G401.6 (cell line): ENCODE results near the gene TEKTIP1.
"Not testable (repeated sequence)": the region's sequence is repeated elsewhere in the genome, so short reads cannot be mapped to it uniquely, and the experiment has no call there.

Experiments
- FAIRE-seq: peaks from 2 replicates; lab custom pipeline; 2012; peaks lifted over from hg19 to GRCh38; lab: Jason Lieb, UNC

The TEKTIP1 gene

DNA sequence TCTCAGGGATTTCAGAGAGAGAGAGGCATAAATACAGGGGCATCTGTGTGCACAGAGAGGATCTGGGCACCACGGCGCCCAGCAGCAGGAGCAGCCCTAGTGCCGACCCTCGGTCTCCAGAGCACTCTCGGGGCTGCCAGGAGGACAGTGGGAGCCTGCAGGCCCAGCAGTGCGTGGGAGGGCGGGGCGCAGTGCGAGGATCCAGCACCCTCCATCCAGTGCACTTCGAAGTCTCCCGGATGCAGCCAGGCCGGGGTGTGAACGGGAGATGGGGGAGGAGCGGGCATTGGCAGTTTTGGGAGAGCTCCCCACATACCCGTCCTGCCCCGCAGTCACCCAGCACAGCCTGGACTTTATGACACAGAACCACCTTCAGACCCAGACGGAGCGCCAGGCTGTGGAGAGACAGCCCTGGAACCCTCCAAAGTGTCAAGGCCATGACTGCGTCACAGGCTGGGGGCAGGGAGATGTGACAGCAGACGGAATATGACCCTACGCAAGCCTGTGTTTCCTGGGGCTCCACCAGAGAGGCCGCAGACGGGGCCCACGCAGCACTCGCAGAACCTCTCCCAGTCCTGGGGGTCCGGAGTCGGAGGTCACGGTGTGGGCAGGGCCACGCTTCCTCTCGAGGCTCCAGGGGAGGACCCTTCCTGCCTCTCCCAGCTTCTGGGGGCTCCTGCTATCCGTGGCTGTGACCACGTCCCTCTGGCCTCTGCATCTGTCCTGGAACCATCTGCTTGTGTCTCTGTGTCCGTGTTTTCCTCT is 14.7 kb upstream of the TEKTIP1 start:
- FAIRE-seq, result no peak

DNA sequence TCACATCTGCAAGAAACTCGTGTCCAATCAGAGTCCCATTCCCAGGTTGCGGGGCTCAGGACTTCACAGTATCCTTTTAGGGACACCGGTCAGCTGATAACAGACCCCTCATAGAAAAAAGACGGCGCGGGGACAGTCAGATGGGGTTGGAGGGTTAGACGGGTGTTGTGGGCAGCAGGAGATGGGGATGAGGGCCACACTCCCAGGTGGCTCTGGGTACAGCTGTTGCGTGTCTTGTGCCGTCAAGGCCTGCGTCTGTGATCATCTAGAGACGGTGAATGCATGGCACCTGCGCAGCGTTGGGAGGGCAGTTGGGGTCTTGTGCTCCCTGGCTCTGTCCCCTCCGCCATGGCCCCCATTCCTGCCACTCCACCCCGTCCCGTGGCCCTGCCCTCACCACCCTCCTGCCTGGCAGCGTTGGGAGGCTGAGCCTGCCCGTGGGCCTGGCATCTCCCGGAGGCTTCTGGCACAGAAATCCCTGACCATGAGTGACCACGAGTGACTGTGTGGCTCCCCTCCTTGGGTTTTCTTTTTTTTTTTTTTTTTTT is 14.0 kb upstream of the TEKTIP1 start:
- FAIRE-seq, result no peak

DNA sequence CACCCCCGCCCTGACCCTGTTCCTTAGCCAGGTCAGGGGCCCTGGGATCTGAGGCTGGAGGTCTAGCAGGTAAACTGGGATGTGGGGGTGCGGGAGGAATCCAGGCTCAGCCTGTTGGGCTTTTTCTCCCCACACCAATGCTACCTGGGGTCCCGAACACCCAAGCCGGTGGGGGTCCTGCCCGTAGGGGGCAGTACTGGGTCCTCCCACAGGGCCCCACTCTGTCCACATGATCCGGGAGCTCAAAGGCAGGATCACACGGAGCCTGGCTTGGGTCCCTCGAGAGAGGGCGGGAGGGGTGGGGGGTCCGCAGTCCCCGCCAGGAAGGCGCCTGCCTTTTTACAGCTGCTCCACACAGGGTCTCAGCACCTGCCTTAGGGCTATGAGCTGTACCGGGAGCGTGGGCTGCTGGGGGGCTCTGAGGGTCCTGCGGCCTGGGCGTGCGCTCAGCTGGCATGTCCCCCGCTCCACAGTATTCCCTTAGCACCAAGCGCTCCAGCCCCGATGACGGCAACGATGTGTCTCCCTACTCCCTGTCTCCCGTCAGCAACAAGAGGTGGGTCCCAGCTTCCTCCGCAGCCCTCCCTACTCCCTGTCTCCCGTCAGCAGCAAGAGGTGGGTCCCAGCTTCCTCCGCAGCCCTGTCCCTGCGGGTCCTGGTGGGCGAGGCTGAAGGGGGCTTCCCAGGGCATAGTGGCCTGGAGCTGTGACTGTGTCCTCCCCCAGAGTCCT is 12.3 kb upstream of the TEKTIP1 start:
- FAIRE-seq, result no peak

DNA sequence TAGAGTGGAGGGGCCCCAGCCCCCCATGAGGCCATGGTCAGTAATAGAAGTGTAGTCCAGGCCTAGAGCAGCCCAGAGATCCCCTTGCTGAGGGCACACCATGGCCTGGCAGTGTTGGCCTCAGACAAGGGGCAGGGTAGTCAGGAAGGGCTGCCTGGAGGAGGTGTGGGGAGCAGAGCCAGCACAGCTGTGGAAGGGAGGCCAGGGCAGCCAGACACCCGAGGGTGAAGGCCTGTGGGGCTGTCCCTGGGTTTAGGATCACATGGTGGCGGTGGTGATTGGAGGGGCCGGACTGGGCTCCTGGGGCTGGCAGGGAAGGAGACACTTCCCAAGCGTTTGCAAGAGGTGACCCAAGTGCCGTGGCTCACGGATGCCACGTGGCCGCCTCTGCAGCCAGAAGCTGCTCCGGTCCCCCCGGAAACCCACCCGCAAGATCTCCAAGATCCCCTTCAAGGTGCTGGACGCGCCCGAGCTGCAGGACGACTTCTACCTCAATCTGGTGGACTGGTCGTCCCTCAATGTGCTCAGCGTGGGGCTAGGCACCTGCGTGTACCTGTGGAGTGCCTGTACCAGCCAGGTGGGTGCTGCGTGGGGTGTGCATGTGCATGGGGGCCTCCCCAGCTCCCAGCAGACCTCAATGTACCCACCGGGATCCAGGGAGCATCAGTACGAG is 11.6 kb upstream of the TEKTIP1 start:
- FAIRE-seq, result no peak

DNA sequence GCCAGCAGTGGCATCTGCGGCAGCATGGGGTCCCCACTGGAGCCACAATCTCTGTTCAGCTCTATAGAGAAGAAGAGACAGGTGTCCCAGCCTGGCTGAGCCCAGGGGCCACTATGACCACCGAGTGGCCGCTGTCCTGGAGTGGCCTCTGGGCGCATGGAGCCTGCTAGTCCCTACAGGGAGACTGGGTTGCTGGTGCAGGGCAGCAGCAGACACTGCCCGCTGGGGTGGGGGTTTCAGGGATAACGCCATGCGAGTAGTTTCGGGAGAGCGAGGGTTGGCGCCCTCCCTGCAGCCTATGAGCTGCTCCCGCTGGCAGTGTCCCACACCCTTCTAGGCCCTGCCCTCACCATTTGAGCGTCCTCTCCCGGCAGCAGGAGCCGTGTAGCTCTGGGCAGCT is 10.9 kb upstream of the TEKTIP1 start:
- FAIRE-seq, result no peak

DNA sequence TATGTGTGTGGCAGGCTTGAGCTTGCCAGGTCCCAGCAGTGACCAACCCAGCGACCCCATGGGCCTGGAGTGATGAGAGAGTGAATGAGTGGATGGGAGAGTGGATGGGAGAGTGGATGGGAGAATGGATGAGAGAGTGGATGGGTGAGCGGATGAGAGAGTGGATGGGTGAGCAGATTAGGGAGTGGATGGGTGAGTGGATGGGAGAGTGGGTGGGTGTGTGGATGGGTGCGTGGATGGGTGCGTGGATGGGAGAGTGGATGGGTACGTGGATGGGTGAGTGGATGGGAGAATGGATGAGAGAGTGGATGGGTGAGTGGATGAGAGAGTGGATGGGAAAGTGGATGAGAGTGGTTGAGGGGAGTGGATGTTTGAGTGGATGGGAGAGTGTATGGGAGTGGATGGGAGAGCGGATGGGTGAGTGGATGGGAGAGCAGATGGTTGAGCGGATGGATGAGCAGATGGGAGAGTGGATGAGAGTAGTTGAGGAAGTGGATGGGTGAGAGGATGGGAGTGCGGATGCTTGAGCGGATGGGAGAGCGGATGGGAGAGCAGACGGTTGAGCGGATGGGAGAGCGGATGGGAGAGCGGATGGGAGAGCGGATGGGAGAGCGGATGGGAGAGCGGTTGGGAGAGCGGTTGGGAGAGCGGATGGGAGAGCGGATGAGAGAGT is 10.3 kb upstream of the TEKTIP1 start:
- FAIRE-seq, result no peak

DNA sequence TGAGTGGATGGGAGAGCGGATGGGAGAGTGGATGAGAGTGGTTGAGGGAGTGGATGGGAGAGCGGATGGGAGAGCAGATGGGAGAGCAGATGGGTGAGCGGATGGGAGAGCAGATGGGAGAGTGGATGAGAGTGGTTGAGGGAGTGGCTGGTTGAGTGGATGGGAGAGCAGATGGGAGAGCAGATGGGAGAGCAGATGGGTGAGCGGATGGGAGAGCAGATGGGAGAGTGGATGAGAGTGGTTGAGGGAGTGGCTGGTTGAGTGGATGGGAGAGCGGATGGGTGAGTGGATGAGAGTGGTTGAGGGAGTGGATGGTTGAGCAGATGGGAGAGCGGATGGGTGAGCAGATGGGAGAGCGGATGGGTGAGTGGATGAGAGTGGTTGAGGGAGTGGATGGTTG is 9.7 kb upstream of the TEKTIP1 start:
- not testable (repeated sequence) for FAIRE-seq

DNA sequence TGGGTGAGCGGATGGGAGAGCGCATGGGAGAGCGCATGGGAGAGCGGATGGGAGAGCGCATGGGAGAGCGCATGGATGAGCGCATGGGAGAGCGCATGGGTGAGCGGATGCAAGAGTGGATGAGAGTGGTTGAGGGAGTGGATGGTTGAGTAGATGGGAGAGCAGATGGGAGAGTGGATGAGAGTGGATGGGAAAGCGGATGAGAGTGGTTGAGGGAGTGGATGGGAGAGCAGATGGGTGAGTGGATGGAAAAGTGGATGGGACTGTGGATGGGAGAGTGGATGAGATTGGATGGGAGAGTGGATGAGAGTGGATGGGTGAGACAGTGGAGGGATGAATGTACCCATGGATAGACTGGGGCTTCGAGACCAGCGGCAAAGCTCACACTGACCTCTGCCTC is 8.6 kb upstream of the TEKTIP1 start:
- FAIRE-seq, result no peak

DNA sequence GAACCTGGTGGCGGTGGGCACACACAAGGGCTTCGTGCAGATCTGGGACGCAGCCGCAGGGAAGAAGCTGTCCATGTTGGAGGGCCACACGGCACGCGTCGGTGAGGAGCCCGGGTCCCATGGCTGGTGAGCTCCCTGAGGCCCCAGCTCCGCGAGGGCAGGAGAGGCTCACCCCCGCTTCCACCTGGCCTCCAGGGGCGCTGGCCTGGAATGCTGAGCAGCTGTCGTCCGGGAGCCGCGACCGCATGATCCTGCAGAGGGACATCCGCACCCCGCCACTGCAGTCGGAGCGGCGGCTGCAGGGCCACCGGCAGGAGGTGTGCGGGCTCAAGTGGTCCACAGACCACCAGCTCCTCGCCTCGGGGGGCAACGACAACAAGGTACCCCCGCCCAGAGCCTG is 7.3 kb upstream of the TEKTIP1 start:
- FAIRE-seq, result no peak

DNA sequence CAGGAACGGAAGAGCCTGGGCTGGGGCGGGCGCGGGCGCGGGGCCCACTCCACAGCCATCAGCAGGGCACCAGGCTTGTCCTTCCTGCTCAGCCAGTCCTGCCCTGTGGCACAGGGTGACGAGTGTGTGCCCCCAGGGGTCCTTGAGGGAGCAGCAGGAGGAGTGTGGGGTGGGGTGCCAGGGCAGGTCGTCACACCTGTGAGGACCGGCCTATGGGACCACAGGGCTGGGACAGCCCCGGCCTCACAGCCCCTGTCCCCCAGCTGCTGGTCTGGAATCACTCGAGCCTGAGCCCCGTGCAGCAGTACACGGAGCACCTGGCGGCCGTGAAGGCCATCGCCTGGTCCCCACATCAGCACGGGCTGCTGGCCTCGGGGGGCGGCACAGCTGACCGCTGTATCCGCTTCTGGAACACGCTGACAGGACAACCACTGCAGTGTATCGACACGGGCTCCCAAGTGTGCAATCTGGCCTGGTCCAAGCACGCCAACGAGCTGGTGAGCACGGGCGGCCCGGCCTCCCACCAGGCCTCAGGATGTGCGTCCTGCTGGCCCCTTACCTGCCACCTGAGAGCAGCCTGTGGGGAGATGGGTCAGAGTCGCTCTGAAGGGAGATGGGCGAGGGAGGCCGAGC is 6.7 kb upstream of the TEKTIP1 start:
- no peak for FAIRE-seq

DNA sequence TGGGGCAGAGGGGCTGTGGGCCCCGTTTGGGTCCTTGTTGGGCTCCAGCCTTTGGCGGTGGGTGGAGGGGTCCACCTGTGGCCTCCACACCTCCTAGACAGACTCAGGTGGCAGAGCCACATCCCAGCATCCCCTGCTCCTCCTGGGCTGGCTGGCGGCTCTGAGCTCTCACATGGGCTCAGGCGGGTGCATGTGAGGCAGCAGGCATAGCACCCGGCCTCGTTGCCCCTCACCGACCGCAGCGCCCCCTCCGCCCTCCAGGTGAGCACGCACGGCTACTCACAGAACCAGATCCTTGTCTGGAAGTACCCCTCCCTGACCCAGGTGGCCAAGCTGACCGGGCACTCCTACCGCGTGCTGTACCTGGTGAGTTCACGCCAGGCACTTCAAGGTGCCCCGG is 5.9 kb upstream of the TEKTIP1 start:
- no peak for FAIRE-seq

DNA sequence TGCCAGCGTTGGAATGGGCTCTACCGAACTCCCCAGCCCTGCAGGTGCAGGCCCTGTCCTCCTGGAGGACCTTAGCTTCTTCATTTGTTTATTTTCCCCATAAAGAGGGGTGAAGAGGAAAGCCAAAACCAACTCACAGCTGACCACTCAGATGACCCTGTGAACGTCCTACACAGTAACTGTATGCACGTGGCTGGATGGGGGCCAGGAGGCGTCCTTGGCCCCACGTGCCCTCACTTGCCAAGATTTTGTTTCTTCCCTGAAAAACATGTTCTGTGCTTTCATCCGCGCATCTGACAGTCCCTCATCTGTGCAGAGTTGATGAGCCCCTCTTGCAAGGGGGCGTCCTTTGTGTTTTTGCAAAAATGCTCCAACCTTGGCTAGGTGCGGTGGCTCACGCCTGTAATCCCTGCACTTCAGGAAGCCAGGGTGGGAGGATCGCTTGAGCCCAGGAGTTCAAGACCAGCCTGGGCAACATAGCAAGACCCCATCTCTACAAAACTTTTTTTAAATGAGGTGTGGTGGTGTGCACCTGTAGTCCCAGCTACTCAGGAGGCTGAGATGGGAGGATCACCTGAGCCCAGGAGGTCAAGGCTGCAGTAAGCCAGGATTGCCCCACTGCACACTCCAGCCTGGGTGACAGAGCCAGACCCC is 5.3 kb upstream of the TEKTIP1 start:
- FAIRE-seq, result no peak

DNA sequence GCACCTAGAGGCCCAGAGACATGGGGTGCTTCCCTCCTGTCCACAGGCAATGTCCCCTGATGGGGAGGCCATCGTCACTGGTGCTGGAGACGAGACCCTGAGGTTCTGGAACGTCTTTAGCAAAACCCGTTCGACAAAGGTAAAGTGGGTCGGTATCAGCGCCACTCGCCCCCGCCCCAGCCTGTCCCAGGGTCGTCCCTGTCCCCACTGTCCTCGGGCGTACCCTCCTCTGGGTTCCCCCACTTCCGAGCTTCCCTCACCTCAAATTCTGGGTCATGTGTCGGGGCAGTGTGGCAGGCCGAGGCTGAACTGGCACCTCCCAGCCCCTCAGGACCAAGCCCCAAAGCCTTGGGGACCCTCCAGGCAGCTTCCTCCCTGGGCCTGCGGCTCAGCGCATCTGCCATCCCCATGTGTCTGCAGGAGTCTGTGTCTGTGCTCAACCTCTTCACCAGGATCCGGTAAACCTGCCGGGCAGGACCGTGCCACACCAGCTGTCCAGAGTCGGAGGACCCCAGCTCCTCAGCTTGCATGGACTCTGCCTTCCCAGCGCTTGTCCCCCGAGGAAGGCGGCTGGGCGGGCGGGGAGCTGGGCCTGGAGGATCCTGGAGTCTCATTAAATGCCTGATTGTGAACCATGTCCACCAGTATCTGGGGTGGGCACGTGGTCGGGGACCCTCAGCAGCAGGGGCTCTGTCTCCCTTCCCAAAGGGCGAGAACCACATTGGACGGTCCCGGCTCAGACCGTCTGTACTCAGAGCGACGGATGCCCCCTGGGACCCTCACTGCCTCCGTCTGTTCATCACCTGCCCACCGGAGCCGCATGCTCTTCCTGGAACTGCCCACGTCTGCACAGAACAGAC is 4.4 kb upstream of the TEKTIP1 start:
- no peak for FAIRE-seq

DNA sequence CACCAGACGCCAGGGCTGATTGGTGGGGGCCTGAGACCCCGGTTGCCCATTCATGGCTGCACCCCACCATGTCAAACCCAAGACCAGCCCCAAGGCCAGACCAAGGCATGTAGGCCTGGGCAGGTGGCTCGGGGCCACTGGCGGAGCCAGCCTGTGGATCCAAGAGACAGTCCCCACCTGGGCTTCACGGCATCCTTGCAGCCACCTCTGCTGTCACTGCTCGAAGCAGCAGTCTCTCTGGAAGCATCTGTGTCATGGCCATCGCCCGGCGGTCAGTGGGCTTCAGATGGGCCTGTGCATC is 3.8 kb upstream of the TEKTIP1 start:
- FAIRE-seq, result no peak

DNA sequence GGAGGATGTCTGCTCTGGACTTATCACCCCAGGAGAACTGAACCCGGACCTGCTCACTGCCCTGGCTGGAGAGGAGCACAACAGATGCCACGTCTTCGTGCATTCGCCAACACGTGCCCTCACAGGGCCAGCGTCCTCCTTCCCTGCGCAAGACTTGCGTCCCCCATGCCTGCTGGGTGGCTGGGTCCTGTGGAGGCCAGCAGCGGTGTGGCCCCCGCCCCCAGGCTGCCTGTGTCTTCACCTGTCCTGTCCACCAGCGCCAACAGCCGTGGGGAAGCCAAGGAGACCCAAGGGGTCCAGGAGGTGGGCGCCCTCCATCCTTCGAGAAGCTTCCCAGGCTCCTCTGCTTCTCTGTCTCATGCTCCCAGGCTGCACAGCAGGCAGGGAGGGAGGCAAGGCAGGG is 3.4 kb upstream of the TEKTIP1 start:
- no peak for FAIRE-seq

DNA sequence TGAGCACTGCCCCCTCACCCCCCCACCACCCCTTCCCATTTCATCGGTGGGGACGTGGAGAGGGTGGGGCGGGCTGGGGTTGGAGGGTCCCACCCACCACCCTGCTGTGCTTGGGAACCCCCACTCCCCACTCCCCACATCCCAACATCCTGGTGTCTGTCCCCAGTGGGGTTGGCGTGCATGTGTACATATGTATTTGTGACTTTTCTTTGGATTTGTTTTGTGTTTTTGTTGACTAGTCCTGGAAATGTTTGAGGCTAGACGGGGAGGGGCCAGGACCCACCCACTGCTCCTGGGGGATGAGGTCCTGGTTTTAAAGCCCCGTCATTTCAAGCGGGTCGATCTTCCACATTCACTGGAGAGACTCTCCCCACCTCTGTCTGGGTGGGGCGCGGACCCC is 3.0 kb upstream of the TEKTIP1 start:
- FAIRE-seq, result no peak

DNA sequence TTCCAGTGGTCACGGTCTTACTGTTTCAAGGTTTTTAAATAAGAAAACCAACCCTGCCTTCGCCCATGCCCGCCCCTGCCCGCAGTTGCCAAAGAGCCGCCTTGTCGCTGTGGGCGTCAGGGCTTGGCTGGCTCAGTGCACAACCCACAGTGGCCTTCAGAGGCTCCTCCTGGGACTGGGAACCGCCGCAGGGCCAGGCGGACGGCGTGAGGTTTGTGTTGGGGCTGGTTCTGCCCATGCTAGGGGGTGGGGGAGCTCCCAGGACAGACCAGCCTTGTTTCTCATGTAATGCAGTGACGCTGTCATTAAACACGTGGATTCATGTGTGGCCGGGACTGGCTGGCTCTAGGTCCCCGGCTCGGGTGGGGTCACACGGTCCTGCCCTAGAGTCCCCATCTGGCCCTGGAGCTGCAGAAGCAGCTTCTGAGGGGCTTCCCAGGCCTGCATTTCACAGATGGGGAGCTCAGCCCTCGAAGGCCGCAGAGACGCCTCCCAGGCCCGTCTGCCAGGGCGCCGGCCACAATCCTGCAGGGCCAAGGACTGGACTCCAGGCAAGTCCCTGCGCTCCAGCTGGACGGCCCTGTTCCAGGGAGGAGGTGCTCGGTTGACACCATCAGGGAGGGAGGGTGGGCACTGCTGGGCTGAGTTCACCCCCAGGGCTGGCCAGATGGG is 2.4 kb upstream of the TEKTIP1 start:
- FAIRE-seq, result no peak

DNA sequence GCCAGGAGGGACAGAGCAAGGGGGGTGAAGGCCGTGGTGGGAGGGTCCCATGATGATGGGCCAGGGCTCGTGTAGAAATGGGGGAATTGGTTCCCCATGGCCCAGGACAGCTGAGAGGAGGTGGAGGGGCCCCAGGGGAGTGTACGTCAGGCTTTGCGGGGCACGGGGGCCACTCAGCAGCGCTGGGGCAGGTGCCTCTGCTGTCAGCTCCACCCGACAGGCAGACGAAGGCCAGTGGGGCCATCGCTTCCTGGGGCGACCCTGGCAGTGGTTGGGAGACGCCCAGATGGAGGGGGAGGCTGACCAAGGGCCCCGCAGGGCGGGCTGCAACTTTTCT is 1.9 kb upstream of the TEKTIP1 start:
- no peak for FAIRE-seq

DNA sequence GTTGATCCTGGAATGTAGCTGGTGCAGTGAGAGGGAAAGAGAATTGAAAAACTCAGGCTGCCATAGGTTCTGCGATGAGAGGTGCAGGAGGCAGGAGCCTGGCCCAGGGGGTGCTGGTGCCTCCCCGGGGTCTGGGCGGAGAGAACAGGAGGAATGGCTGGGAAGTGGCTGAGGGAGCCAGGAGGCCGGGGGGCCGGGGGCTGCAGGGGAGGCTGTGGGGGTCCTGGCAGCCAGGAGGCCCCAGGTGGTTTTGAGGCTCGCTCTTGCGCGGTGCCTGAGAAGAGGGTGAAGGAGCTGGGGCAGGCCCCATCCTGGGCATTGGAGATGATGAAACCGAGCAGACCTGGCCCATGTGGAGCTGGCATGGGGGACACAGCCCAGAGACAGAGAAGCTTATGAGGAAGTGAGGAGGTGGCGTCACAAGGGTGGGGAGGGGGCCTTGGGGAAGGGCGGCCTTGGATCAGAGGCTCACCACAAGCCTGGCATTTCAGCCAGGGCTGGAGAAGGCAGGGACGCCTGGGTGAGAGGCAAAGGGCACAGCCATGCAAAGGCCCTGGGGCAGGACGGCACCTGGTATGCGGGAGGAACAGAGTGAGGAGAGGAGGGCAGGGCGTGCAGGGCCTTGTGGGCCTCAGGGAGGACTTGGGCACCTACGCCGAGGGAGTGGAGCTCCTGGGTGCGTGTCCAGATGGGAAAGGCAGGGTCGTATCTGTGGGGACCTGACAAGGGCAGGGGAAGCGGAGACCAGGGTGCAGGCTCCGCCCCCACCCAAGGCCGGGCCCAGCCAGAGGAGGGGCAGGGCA is 1.3 kb upstream of the TEKTIP1 start:
- no peak for FAIRE-seq
